ENCODE results near the gene RCCD1.
"Not testable (repeated sequence)": the region's sequence is repeated elsewhere in the genome, so short reads cannot be mapped to it uniquely, and the experiment has no call there.

The RCCD1 gene

DNA sequence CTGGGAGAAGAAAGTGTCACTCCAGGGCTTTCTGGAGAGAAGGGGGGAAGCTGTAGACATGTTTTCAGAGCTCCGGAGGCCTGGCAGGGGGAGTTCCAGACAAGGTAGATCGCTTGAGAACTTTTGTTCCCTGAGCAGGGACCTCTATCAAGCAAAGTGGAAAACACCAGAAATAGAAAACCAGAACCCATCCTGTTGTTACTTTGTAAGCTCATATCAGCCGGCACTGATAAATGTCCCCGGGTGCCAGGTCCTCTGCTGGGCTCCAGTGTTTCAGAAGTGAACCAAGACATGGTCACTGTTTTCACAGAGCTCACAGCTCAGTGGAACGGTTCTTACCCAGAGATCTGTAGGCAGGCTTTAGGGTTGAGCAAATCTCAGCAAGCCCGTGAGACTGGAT, 35.8 kb upstream of the RCCD1 start:
- no peak for DNase-seq

DNA sequence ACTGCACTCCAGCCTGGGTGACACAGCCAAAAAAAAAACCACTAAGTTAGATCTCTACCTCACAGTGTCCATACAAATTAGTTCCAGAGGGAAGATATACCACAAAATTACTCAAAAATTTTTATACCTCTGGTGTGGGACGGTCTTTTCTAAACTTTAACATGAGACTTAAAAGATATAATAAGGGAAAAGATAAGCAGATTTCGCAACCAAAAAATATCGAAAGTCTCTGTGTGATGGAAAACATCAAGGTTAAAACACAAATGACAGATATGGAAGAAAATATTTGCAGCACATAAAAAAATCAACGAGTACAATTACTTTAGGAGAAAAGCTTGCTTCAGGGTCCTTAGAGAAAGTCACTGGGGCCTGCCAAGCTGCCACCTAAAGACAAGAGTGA, 32.8 kb upstream of the RCCD1 start:
- no peak for DNase-seq

DNA sequence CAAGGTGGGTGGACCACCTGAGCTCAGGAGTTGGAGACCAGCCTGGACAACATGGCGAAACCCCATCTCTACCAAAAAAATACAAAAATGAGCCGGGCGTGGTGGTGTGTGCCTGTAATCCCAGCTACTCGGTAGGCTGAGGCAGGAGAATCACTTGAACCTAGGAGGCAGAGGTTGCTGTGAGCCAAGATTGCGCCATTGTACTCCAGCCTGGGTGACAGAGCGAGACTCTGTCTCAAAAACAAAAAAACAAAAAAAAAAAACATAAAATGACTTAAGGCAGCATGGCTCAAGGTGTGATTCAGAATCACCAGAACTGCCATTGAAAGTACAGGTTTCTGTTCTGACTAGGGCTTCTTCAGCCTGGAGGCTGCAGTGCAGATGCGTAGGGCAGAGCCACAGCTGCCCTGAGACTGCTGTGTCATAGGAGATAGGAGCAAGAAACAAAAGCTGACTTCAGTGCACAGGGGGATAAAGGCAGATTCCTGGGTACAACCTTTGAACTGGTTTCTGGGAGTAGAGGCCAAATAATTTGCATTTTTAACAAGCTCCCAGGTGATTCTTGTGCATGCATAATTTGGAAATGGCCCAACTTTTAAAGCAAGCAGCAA, 31.9 kb upstream of the RCCD1 start:
- not testable (repeated sequence) for DNase-seq

DNA sequence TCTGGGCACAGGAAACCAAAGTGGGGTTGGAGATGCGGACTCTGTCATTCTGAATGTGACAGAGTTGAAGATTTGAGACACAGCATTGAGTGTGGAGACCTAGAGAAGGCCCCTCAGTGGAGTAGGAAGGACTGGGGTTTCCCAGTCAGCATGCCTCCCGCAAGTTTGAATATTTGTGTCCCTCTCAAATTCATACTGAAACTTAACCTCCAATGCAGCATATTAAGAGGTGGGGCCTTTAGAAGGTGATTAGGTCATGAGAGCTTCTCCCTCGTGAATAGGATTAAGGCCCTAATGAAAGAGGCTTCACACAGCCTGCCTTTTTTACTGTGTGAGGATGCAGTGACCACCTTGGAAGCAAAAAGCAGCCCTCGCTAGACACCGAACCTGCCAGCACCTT, 30.3 kb upstream of the RCCD1 start:
- no peak for DNase-seq

DNA sequence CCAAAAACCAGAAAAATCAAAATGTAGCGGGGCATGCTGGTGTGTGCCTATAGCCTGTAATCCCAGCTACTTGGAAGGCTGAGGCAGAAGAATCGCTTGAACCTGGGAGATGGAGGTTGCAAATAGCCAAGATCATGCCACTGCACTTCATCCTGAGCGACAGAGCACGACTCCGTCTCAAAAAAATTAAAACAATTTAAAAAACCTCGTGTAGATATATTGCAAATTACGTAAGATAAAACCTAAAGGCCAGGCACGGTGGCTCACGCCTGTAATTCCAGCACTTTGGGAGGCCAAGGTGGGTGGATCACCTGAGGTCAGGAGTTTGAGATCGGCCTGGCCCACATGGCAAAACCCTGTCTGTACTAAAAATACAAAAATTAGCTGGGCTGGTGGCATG, 27.9 kb upstream of the RCCD1 start:
- DNase-seq = not testable (repeated sequence)

DNA sequence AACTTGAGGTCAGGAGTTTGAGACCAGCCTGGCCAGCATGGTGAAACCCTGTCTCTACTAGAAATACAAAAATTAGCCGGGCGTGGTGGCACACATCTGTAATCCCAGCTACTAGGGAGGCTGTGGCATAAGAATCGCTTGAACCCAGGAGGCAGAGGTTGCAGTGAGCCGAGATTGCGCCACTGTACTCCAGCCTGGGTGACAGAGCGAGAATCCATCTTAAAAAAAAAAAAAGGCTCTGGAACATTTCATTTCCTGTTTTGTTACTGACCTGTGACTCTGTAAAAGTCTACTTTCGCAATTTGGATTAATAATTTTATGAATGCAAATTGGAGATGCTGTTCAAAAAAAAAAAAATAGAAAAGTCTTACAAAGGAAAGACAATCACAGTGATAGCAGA, 26.6 kb upstream of the RCCD1 start:
- DNase-seq = not testable (repeated sequence)

DNA sequence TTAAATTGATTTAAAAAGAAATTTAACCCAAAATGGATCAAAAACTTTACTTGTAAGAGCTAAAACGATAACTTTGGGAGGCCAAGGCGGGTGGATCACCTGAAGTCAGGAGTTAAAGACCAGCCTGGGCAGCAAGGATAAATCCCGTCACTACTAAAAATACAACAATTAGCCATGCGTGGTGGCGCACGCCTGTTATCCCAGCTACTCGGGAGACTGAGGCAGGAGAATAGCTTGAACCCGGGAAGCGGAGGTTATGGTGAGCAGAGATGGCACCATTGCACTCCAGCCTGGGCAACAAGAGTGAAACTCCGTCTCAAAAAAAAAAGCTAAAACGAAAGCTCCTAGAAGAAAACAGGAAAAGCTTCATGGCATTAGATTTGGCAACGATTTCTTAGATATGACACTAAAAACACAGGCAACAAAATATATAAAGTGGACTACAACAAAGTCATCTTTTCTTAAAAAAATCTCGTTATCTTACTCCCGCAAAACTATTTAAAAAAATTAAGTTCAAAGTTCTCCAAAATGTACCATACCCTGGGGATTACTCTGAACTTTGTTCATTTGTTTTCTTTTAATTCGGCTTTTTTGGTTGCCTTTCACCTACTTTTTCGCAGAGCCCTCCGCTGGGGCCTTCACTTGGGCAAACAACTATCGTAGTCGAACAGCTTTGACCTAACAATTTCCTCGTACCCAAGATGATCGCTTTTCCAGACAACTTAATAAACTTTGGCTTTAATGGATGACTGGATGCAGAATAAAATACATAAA, 25.3 kb upstream of the RCCD1 start:
- DNase-seq = no peak

DNA sequence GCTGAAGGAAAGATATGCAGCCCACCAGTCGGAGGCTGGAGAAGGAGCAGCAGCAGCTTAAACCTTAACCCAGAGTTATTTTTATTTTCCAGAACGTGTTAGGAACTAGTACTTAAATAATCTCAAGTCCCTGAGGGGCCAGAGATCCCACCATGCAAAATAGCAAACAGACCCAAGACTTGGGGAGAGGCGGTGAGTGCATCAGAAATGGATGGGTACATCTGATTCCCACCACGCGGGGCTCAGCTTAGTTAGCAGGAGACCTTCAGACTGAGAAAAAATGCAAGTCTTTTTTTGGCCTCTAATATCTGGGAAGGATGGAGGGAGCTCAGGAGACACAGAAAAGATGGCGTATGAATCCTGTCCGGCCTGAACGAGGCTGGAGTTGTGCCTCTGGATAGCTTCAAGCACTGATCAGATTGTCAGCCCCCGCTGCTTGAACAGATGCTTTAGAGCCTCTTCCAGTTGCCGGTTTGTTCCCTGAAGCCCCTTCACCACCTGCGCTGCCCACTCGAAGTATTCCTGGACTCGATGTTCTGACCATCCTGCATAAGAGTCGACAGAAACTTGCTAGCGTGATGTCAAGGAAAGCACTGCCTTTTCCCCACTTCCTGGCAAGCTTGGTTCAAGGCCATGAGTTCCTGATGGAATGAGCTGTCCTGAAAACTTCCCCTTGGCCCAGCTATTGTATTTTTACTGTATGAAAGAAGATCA, 23.7 kb upstream of the RCCD1 start:
- DNase-seq = peak; percentile 40

DNA sequence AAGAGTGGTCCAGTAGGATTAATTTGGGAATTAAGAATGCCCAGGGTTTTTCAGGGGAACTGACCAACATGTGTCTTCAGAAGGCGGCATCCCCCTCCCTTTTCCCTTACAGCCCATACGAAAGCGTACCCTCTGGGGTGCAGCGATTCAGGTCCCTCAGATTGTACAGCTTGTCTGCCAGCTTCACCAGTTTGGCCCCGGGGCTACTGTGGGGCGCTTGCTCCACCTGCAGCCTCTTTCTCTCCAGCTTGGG, 23.2 kb upstream of the RCCD1 start:
- no peak for DNase-seq

DNA sequence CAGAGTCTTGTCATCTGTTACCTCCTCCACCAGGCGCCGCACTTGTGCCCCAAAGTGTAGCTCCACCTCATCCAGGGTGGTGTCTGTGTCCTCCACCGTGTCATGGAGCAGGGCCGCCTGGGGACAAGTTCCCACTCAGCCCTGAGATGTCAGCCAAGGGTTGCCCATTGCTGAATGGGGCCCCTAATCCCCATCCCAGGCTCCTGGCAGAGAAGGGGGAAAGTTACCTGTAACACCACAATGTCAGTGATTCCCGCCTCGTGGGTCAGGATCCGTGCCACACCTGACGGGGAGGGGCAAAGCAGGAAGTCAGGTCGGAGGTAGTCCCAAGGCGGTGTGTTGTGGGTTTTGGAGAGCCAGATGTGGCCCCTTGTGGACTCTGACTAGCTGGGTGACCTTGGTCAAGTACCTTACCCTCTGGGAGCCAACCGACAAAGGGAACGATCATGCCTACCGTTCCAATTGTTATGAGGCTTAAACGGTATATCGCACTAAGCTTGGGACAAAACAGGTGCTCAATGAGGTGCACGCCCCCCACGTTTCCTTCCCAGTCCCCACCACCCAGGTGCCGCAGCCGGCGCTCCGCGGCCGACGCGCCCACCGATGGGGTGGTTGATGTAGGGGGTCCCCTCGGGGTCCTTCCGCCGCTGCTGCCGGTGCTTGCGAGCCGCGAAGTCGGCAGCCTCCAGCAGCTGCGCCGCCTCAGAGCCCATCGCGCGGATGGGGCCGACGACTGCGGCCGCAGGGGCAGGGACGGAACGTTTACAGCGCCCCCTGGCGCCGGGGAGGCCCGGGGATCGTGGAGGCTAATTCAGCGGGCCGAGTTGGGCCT, 22.6 kb upstream of the RCCD1 start, which contains the start of gene HDDC3:
Gene HDDC3 (minus strand): TSS at position 722 of the 832 bp plus-strand sequence. CDS start 9 bp downstream, at position 713.
- peak; percentile 93 for DNase-seq

DNA sequence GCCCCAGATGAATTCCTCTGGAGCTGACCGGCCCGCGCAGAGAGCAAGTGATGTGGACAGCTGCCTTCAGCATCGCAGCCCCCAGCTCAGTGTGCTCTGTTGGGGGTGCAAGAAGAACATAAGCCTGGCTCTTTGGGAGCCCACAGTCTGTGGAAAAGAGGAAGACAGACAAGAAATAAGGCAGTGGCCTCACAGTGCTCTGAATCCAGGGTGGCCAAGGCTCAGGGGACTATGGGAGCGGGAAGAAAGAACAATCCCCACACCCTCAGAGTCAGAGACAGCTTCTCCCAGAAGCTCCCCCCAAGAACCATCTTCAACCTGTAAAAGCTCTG, 22.1 kb upstream of the RCCD1 start:
- DNase-seq = no peak

DNA sequence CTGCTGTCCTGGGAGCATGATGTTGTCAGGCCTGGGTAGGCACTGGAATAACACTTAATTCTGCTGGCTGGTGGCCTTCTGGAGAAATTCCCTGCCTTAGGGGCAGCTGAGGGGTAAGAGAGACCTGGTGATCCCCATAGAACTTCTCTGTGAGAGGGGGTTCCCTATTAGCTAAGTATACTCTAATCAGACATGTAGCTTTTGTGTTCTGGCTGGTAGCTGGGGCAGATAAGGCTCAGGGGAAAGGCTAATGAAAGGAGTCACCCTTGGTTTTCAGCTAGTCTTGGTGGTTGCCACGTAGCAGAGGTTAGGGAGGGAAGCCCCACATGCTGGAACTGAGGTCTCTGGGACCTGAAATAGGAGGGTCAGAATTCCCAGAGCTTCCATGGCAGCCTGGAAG, 21.4 kb upstream of the RCCD1 start:
- no peak for DNase-seq

DNA sequence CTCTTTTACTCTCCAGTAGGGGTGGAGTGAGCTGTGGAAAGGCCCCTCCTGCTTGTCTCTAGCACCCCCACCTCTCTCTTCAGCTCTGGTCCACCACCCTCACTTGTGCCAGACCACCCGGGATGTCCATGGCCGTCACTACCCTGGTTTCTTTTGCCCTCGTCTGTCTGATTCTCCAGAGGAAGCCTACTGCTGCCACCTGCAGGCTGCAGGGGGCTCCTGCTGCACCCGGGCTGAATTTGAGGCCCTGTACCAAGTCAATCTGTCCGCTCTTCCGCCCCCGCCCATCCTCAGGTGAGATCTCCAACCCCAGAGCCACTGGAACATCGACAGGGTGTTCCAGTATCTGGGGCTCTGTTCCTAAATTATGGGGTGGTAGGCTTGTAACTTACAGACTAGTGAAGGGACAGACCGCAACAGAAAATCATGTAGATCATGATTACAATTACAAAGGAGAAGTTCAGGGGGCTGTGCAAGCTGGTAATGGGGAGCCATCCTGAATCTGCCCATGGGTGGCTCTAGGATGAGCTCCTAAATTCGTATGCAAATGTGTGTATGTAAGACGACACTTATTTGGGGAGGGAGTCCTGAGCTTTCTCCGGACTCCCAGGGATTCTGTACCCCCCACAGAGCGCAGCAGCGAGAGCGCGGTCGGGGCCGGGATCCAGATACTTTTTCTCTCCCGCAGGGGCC, 20.3 kb upstream of the RCCD1 start:
- DNase-seq = peak; percentile 89

DNA sequence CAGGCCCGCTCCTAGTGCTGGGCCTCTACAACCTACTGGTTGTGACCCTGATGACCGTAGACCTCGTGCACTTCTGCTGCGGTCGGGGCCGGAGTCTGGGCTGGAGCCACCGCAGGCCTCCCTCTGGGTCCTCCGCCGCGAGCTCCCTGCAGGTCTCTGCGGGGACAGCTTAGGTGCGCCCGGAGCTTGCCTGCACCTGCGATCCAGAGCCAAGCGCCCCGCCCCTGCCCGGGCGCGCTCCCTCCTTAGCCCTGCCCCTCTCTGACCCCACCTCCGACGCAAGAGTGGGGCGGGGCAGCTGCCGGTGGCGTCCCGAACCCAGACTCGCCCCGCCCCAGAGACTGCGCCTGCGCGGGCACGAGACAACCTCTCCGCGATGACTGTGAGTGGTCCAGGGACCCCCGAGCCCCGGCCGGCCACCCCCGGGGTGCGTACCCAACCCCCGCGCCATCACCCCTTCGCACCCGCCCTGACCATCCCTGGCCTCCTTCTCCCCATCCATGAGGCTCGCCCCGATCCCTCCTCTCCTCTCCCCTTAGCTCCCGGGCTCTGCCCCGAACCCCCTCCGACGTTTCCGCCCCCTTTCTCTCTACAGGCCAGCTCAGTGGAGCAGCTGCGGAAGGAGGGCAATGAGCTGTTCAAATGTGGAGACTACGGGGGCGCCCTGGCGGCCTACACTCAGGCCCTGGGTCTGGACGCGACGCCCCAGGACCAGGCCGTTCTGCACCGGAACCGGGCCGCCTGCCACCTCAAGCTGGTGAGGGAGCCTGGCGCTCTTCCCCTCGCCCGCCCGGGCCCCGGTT, 19.5 kb upstream of the RCCD1 start, which contains the start of gene UNC45A:
Gene UNC45A (plus strand): TSS at position 337 of the 803 bp plus-strand sequence. CDS start 40 bp downstream, at position 377.
- DNase-seq = peak; percentile 89

DNA sequence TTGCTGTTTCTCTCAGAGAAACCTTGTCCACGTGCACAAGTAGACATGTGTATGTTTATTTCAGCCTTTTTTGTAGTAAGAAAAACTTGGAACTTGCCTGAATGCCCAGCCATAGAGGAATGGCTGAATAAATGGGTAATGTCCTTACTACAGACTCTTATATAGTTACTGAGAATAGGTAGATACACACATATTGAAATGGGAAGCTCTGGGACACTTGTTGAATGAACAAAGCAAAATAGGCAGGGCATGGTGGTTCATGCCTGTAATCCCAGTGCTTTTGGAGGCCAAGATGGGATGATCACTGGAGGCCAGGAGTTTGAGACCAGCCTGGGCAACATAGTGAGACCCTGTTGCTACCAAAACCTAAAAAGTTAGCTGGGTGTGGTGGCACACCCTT, 17.9 kb upstream of the RCCD1 start:
- DNase-seq = no peak

DNA sequence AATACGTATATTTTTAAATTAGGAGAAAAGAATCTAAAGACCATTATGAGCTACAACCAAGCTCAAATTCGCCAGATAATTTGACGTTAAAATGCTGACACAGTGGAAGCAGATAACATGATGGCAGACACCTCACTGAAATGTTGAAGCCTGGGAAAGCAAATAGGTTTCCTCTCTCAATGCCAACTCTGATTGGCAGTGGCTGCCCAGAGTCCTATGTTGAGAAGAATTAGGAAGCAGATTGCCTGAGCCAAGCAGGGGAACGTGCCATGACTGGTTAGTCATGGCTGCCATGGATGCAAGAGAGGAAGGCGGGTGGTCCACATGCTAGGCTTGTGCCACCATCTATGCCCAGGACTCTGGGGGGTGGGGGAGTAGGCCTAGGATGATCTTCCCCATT, 16.4 kb upstream of the RCCD1 start:
- no peak for DNase-seq

DNA sequence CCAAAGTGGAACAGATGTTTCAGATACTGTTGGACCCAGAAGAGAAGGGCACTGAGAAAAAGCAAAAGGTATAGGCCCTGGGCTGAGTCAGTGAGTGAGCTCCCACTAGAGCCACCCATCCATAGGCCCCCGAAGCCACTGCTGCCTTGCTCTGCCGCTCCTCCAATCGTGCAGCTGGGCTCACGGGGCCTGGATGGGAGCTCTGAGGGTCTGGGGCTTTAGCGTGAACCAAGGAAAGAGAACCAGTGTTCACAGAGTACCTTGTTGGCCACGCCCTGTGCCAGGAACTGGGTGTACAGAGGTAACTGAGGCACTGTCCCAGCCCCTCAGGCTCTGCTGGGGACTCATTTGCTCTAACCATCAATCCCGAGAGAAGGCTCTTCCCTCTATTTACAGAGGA, 14.9 kb upstream of the RCCD1 start:
- no peak for DNase-seq

DNA sequence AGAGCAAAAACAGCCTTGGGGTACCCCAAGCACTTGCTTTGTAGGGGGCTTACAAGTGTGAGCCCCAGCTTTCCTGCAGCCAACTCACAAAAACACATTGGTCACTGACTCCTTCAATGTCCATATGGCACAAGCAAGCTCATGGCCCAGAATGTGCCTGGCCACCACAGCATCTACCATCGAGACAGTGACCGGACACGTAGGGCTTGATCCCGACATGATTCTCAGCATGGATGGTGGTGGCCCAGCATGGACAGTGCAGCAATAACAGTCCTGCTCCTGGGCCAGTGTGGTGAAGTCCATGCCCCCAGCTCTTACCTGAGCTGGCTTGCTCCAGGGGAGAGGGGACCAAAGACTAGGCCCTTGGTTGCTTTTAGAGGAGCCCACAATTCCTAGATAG, 13.6 kb upstream of the RCCD1 start:
- no peak for DNase-seq

DNA sequence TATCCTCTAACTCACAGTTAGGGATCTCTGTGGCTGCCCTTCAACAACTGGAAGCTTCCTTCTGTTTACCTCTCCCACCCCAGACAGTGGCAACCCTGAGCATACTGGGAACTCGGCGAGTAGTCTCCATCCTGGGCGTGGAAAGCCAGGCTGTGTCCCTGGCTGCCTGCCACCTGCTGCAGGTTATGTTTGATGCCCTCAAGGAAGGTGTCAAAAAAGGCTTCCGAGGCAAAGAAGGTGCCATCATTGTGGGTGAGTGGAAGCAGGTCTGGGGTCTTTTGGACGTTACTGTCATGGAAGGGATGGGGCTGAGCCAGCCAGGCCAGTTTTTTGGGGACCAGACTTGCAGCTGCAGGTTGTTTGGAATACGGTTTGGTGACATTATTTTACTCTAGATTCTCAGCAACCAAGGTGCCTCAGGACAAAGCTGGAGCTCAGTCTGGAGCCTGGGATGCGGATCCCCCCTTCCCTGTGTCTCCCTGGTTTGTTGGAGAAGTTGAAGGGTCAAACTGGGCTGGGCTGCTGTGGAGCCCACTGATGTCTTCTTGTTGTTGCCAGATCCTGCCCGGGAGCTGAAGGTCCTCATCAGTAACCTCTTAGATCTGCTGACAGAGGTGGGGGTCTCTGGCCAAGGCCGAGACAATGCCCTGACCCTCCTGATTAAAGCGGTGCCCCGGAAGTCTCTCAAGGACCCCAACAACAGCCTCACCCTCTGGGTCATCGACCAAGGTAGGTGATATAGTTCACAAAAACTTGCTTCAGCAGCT, 12.1 kb upstream of the RCCD1 start:
- DNase-seq = no peak

DNA sequence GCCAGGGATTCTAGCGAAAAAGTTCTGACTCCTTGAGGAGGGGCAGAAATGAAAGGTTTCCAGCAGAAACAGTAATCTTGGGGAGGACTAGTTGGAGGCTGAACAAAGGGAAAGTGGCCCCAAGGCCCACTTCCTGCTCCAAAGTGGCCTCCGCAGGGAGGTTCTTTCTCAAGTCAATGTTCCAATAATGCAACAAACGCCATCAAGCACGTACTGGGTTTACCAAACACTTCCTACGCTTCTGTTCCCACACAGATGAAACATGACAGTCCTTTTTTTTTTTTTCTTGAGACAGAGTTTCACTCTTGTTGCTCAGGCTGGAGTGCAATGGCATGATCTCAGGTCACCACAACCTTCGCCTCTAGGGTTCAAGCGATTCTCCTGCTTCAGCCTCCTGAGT, 9.6 kb upstream of the RCCD1 start:
- no peak for DNase-seq

DNA sequence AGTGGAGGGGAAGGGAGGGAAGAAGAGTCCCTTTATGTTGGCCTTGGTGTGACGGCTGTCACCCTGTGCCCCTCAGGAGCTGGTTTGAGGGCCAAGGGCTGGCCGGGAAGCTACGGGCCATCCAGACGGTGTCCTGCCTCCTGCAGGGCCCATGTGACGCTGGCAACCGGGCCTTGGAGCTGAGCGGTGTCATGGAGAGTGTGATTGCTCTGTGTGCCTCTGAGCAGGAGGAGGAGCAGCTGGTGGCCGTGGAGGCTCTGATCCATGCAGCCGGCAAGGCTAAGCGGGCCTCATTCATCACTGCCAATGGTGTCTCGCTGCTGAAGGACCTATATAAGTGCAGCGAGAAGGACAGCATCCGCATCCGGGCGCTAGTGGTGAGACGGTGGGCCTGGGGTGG, 8.1 kb upstream of the RCCD1 start:
- DNase-seq = no peak

Measured in NCI-H510A treated with DMSO at 0.1 percent for 48 hours (cell line).